Dendritic cell treated with granulocyte-macrophage colony-stimulating factor and Interleukin-4, amounts not matched to agents 40 ng/mL and 50 ng/mL, for 4 days (primary cell): ENCODE results near the gene PAX7.
"Not testable (repeated sequence)": the region's sequence is repeated elsewhere in the genome, so short reads cannot be mapped to it uniquely, and the experiment has no call there.

Source experiments
- H3K27ac Mint-ChIP-seq: one replicate; pipeline ENCODE4 v1.8.0; 2022; ENCODE audit warnings: mild to moderate bottlenecking, mixed read lengths
- H3K27me3 Mint-ChIP-seq: one replicate; pipeline ENCODE4 v1.8.0; 2022; ENCODE audit warnings: mild to moderate bottlenecking, mixed read lengths
- H3K36me3 Mint-ChIP-seq: one replicate; pipeline ENCODE4 v1.8.0; 2022; ENCODE audit warnings: low read depth, mixed read lengths
- H3K4me1 Mint-ChIP-seq: one replicate; pipeline ENCODE4 v1.8.0; 2022; ENCODE audit warnings: low read depth, mixed read lengths
- H3K4me3 Mint-ChIP-seq: one replicate; pipeline ENCODE4 v1.8.0; 2022; ENCODE audit warnings: mild to moderate bottlenecking, moderate library complexity, mixed read lengths
- H3K9me3 Mint-ChIP-seq: one replicate; pipeline ENCODE4 v1.8.0; 2022; ENCODE audit warnings: mixed read lengths
- intact Hi-C: fragments of 100-400 bp; cut with micrococcal nuclease; formaldehyde crosslinking; loops from one replicate; pipeline ENCODE4 v1.15.0; 2022

Gene PAX7

GRCh38 chr1:18735224-18735997 lies 104.8 kb downstream of the PAX7 start:
- Mint-ChIP-seq H3K36me3 (no peaks in the 10 kb centered on the region), H3K4me1 (no peaks in the 10 kb centered on the region), H3K27ac (no peak overlapping the region), H3K27me3 (peaks cover 27% of the 10 kb centered on the region), H3K4me3 (no peak overlapping the region), H3K9me3 (no peaks in the 10 kb centered on the region)
- intact Hi-C loops: no loop called here

GRCh38 chr1:18736958-18737357 lies 106.3 kb downstream of the PAX7 start:
- intact Hi-C loops: no loop called here
- H3K4me1 Mint-ChIP-seq: no peaks in the 10 kb centered on the region
- H3K27me3 Mint-ChIP-seq: peaks cover 21% of the 10 kb centered on the region
- H3K4me3 Mint-ChIP-seq: no peak overlapping the region
- no peak overlapping the region for H3K27ac Mint-ChIP-seq
- no peaks in the 10 kb centered on the region for H3K36me3 Mint-ChIP-seq
- H3K9me3 Mint-ChIP-seq: no peaks in the 10 kb centered on the region

- Mint-ChIP-seq H3K4me3 (no peak overlapping the region), H3K27ac (no peak overlapping the region), H3K9me3 (no peaks in the 10 kb centered on the region), H3K4me1 (no peaks in the 10 kb centered on the region), H3K27me3 (peaks cover 14% of the 10 kb centered on the region), H3K36me3 (no peaks in the 10 kb centered on the region)
- intact Hi-C loops: no loop called here
These were observed 107.5 kb downstream of the PAX7 start for GRCh38 chr1:18738126-18738525.

- Mint-ChIP-seq H3K27ac (no peak overlapping the region), H3K36me3 (no peaks in the 10 kb centered on the region), H3K4me3 (no peak overlapping the region), H3K4me1 (no peaks in the 10 kb centered on the region), H3K9me3 (no peaks in the 10 kb centered on the region), H3K27me3 (peaks cover 12% of the 10 kb centered on the region)
- intact Hi-C loops: no loop called here
These were observed 108.0 kb downstream of the PAX7 start for GRCh38 chr1:18738617-18739016.

- no peak overlapping the region for H3K4me3 Mint-ChIP-seq
- H3K27ac Mint-ChIP-seq: no peak overlapping the region
- no peaks in the 10 kb centered on the region for H3K36me3 Mint-ChIP-seq
- H3K9me3 Mint-ChIP-seq: no peaks in the 10 kb centered on the region
- peaks cover 10% of the 10 kb centered on the region for H3K27me3 Mint-ChIP-seq
- H3K4me1 Mint-ChIP-seq: no peaks in the 10 kb centered on the region
- intact Hi-C loops: no loop called here
These were observed 108.8 kb downstream of the PAX7 start for GRCh38 chr1:18739408-18739807.

- intact Hi-C loops: no loop called here
- H3K27ac Mint-ChIP-seq: no peak overlapping the region
- no peaks in the 10 kb centered on the region for H3K4me1 Mint-ChIP-seq
- H3K4me3 Mint-ChIP-seq: no peak overlapping the region
- H3K27me3 Mint-ChIP-seq: peaks cover 8% of the 10 kb centered on the region
- H3K36me3 Mint-ChIP-seq: no peaks in the 10 kb centered on the region
- no peaks in the 10 kb centered on the region for H3K9me3 Mint-ChIP-seq
These were observed 109.3 kb downstream of the PAX7 start for GRCh38 chr1:18739897-18740296.

- intact Hi-C loops: no loop called here
- H3K36me3 Mint-ChIP-seq: no peaks in the 10 kb centered on the region
- H3K27me3 Mint-ChIP-seq: peaks cover 8% of the 10 kb centered on the region
- H3K4me1 Mint-ChIP-seq: no peaks in the 10 kb centered on the region
- H3K9me3 Mint-ChIP-seq: no peaks in the 10 kb centered on the region
- H3K27ac Mint-ChIP-seq: no peak overlapping the region
- H3K4me3 Mint-ChIP-seq: no peak overlapping the region
These were observed 110.0 kb downstream of the PAX7 start for GRCh38 chr1:18740617-18741016.

GRCh38 chr1:18743233-18743632 lies 112.6 kb downstream of the PAX7 start:
- Mint-ChIP-seq H3K4me3 (no peak overlapping the region), H3K36me3 (no peaks in the 10 kb centered on the region), H3K27me3 (peaks cover 8% of the 10 kb centered on the region), H3K27ac (no peak overlapping the region), H3K9me3 (no peaks in the 10 kb centered on the region), H3K4me1 (no peaks in the 10 kb centered on the region)
- intact Hi-C loops: no loop called here

- H3K27ac Mint-ChIP-seq, H3K9me3 Mint-ChIP-seq, H3K36me3 Mint-ChIP-seq, H3K4me3 Mint-ChIP-seq, H3K4me1 Mint-ChIP-seq, H3K27me3 Mint-ChIP-seq, intact Hi-C loops: not testable (repeated sequence)
These were observed 113.7 kb downstream of the PAX7 start for GRCh38 chr1:18744381-18744780.

- no peak overlapping the region for H3K27ac Mint-ChIP-seq
- no peaks in the 10 kb centered on the region for H3K4me1 Mint-ChIP-seq
- H3K36me3 Mint-ChIP-seq: no peaks in the 10 kb centered on the region
- H3K9me3 Mint-ChIP-seq: no peaks in the 10 kb centered on the region
- H3K4me3 Mint-ChIP-seq: no peak overlapping the region
- H3K27me3 Mint-ChIP-seq: peaks cover 6% of the 10 kb centered on the region
- intact Hi-C loops: no loop called here
These were observed 116.3 kb downstream of the PAX7 start for GRCh38 chr1:18746981-18747380.

- Mint-ChIP-seq H3K27ac (no peak overlapping the region), H3K36me3 (no peaks in the 10 kb centered on the region), H3K27me3 (peaks cover 6% of the 10 kb centered on the region), H3K4me1 (no peaks in the 10 kb centered on the region), H3K9me3 (no peaks in the 10 kb centered on the region), H3K4me3 (no peak overlapping the region)
- intact Hi-C loops: no loop called here
These were observed 117.0 kb downstream of the PAX7 start for GRCh38 chr1:18747671-18748070.

GRCh38 chr1:18748435-18748834 lies 117.8 kb downstream of the PAX7 start:
- Mint-ChIP-seq H3K4me1 (no peaks in the 10 kb centered on the region), H3K27ac (no peak overlapping the region), H3K4me3 (no peak overlapping the region), H3K36me3 (no peaks in the 10 kb centered on the region), H3K9me3 (no peaks in the 10 kb centered on the region), H3K27me3 (peaks cover 4% of the 10 kb centered on the region)
- intact Hi-C loops: no loop called here

- Mint-ChIP-seq H3K27ac (no peak overlapping the region), H3K36me3 (no peaks in the 10 kb centered on the region), H3K4me1 (no peaks in the 10 kb centered on the region), H3K9me3 (no peaks in the 10 kb centered on the region), H3K4me3 (no peak overlapping the region), H3K27me3 (peaks cover 4% of the 10 kb centered on the region)
- intact Hi-C loops: no loop called here
These were observed 118.9 kb downstream of the PAX7 start for GRCh38 chr1:18749569-18749968.

- Mint-ChIP-seq H3K9me3 (no peaks in the 10 kb centered on the region), H3K36me3 (no peaks in the 10 kb centered on the region), H3K4me3 (no peak overlapping the region), H3K27me3 (peaks cover 4% of the 10 kb centered on the region), H3K4me1 (no peaks in the 10 kb centered on the region), H3K27ac (no peak overlapping the region)
- intact Hi-C loops: no loop called here
These were observed 120.0 kb downstream of the PAX7 start for GRCh38 chr1:18750600-18750999.

GRCh38 chr1:18751425-18751824 lies 120.8 kb downstream of the PAX7 start:
- H3K4me3 Mint-ChIP-seq: no peak overlapping the region
- intact Hi-C loops: no loop called here
- no peaks in the 10 kb centered on the region for H3K36me3 Mint-ChIP-seq
- peaks cover 4% of the 10 kb centered on the region for H3K27me3 Mint-ChIP-seq
- no peaks in the 10 kb centered on the region for H3K4me1 Mint-ChIP-seq
- no peaks in the 10 kb centered on the region for H3K9me3 Mint-ChIP-seq
- H3K27ac Mint-ChIP-seq: no peak overlapping the region
